GM12878 (cell line): ENCODE results near the gene SPATA3. TPM values are rescaled to one million over a fixed set of nuclear protein-coding genes. Genes with fewer than 3 reads are reported as not detected.

Experiments
- BMI1 ChIP-seq: fragments of 450-650 bp; IDR thresholded peaks from 2 replicates; pipeline ENCODE4 v1.6.1; 2016; ENCODE audit warnings: mild to moderate bottlenecking, moderate library complexity, borderline replicate concordance
- CUX1 ChIP-seq: IDR thresholded peaks from 2 replicates; pipeline ENCODE4 v1.6.1; 2012; ENCODE audit warnings: improper control_type of control experiment, low read depth, low read length; ENCODE audit not compliant: insufficient replicate concordance
- IKZF1 ChIP-seq: fragments of 450-650 bp; conservative IDR thresholded peaks from 2 replicates; pipeline ENCODE4 v1.6.1; 2017; ENCODE audit warnings: antibody characterized with exemption, mild to moderate bottlenecking
- IRF5 ChIP-seq: fragments of 450-650 bp; IDR thresholded peaks from 2 replicates; pipeline ENCODE4 v1.6.1; 2017; ENCODE audit warnings: borderline replicate concordance
- JUNB ChIP-seq: IDR thresholded peaks from 2 replicates; pipeline ENCODE4 v1.6.1; 2016; ENCODE audit warnings: antibody characterized with exemption, mild to moderate bottlenecking
- KAT2A ChIP-seq: conservative IDR thresholded peaks from 2 replicates; pipeline ENCODE4 v1.6.1; 2011; ENCODE audit warnings: low read depth, low read length; ENCODE audit not compliant: control insufficient read depth
- KLF5 ChIP-seq: fragments of 450-650 bp; IDR thresholded peaks from 2 replicates; pipeline ENCODE4 v1.6.1; 2014; ENCODE audit warnings: mild to moderate bottlenecking; ENCODE audit not compliant: partially characterized antibody
- MXI1 ChIP-seq: fragments of 150-350 bp; IDR thresholded peaks from 2 replicates; pipeline ENCODE4 v1.6.1; 2011; ENCODE audit warnings: low read depth, mild to moderate bottlenecking, inconsistent platforms, low read length, improper control_type of control experiment
- PBX3 ChIP-seq: IDR thresholded peaks from 2 replicates; pipeline ENCODE4 v1.6.1; 2011; ENCODE audit warnings: mild to moderate bottlenecking, low read depth, low read length, moderate library complexity; ENCODE audit not compliant: insufficient replicate concordance
- PKNOX1 ChIP-seq: fragments of 450-650 bp; IDR thresholded peaks from 2 replicates; pipeline ENCODE4 v1.6.1; 2016; ENCODE audit warnings: mild to moderate bottlenecking
- POLR2AphosphoS2 ChIP-seq: IDR thresholded peaks from 2 replicates; pipeline ENCODE4 v1.6.1; 2011; ENCODE audit warnings: low read depth, mild to moderate bottlenecking, low read length, improper control_type of control experiment, moderate library complexity
- SKIL ChIP-seq: fragments of 450-650 bp; IDR thresholded peaks from 2 replicates; pipeline ENCODE4 v1.6.1; 2017; ENCODE audit warnings: mild to moderate bottlenecking, low read depth, inconsistent platforms; ENCODE audit not compliant: poor library complexity, severe bottlenecking
- SREBF2 ChIP-seq: IDR thresholded peaks from 2 replicates; pipeline ENCODE4 v1.6.1; 2012; ENCODE audit warnings: mild to moderate bottlenecking, low read length
- STAT3 ChIP-seq: IDR thresholded peaks from 2 replicates; pipeline ENCODE4 v1.6.1; 2011; ENCODE audit warnings: low read depth, low read length, improper control_type of control experiment
- TARDBP ChIP-seq: IDR thresholded peaks from 2 replicates; pipeline ENCODE4 v1.6.1; 2016; ENCODE audit warnings: borderline replicate concordance
- TBL1XR1 ChIP-seq: IDR thresholded peaks from 2 replicates; pipeline ENCODE4 v1.6.1; 2012; ENCODE audit warnings: low read depth, low read length, improper control_type of control experiment
- USF2 ChIP-seq: IDR thresholded peaks from 2 replicates; pipeline ENCODE4 v1.6.1; 2011; ENCODE audit warnings: low read depth, low read length, improper control_type of control experiment, borderline replicate concordance
- ZSCAN29 ChIP-seq: fragments of 450-650 bp; IDR thresholded peaks from 2 replicates; pipeline ENCODE4 v1.6.1; 2017; ENCODE audit warnings: mild to moderate bottlenecking, moderate library complexity
- polyA plus RNA-seq, 11 experiments: library from polyadenylated mRNA; depleted of rRNA in 4 of 11; unstranded in 6 of 11; stranded (reverse) in 5 of 11; fragments of >200 nt; fragmentation: Nextera tagmentation in 4 of 11; fragmentation: Illumina TruSeq in 1 of 11; extraction: Ambion mirVana in 4 of 11; extraction: Trizol in 1 of 11; gene quantifications; 1 replicate in 1 of 11; 2 replicates in 10 of 11; pipeline versions ENCODE4 v1.2.1 to v1.2.3, GENCODE V29; 2011 to 2016; ENCODE audit warnings: inconsistent platforms in 2 of 11, missing spikeins in 2 of 11, low read depth in 1 of 11
- total RNA-seq, 4 experiments: library from RNA; depleted of rRNA in 3 of 4; stranded (reverse); fragments of >200 nt in 3 of 4; fragmentation: Illumina TruSeq in 1 of 4; extraction: Trizol in 1 of 4; gene quantifications; 2 replicates each; pipeline versions ENCODE4 v1.2.1 to v1.2.3, GENCODE V29; 2013 to 2021

SPATA3 gene
- total and polyA plus RNA-seq, 10 of the 15 experiments (the other 5 are each of a cell fraction or from before 2014, with no cell fraction given): not detected

GRCh38 chr2:230953845-230954244, 42.1 kb upstream of the SPATA3 start (continued):
- TF ChIP-seq PKNOX1 (no peak), TARDBP (no peak), MXI1 (no peak), STAT3 (no peak), IRF5 (no peak), POLR2AphosphoS2 (no peak), SREBF2 (no peak), ZSCAN29 (no peak), PBX3 (no peak), CUX1 (no peak), TBL1XR1 (peak; percentile 57), SKIL (peak; percentile 19), JUNB (0 out of 2 replicates have a peak, but pooled peaks have one; percentile 50), KAT2A (no peak), IKZF1 (peak; percentile 95), KLF5 (no peak), USF2 (no peak), BMI1 (no peak)
